HepG2 (cell line): ENCODE data around the gene SLC18A2. TPM values are rescaled to one million over a fixed set of nuclear protein-coding genes. Genes with fewer than 3 reads are reported as not detected.

Source experiments
- ARHGAP35 ChIP-seq: sonication (generic); formaldehyde crosslinking; IDR thresholded peaks from 2 replicates; pipeline ENCODE4 v1.9.0; 2022; ENCODE audit warnings: mild to moderate bottlenecking, inconsistent platforms, moderate library complexity, missing genetic modification reagents, borderline replicate concordance
- ATRX ChIP-seq: sonication (generic); formaldehyde crosslinking; IDR thresholded peaks from 2 replicates; pipeline ENCODE4 v1.4.0; 2020; ENCODE audit warnings: missing genetic modification reagents, borderline replicate concordance
- CEBPZ ChIP-seq: IDR thresholded peaks from 2 replicates; pipeline ENCODE4 v1.6.1; 2012; ENCODE audit warnings: low read length, improper control_type of control experiment
- DDIT3 ChIP-seq: sonication (generic); formaldehyde crosslinking; IDR thresholded peaks from 2 replicates; pipeline ENCODE4 v1.4.0; 2020; ENCODE audit warnings: mild to moderate bottlenecking, missing genetic modification reagents
- GABPB1 ChIP-seq: IDR thresholded peaks from 2 replicates; pipeline ENCODE4 v1.6.1; 2016; ENCODE audit warnings: mild to moderate bottlenecking, missing genetic modification reagents, moderate library complexity, missing compliant biosample characterization
- JUN ChIP-seq: sonication (generic); formaldehyde crosslinking; IDR thresholded peaks from 2 replicates; pipeline ENCODE4 v1.4.0; 2020; ENCODE audit warnings: mild to moderate bottlenecking, missing genetic modification reagents
- PBX3 ChIP-seq: sonication (generic); formaldehyde crosslinking; IDR thresholded peaks from 2 replicates; pipeline ENCODE4 v1.8.1; 2023; ENCODE audit warnings: missing genetic modification reagents, inconsistent platforms, borderline replicate concordance
- SRSF1 ChIP-seq: fragments of 200-400 bp; formaldehyde crosslinking; optimal IDR thresholded peaks from 2 replicates; pipeline ENCODE3; 2017; ENCODE audit warnings: mild to moderate bottlenecking, low read depth, low read length, moderate library complexity
- ZBTB14 ChIP-seq: sonication (generic); formaldehyde crosslinking; IDR thresholded peaks from 2 replicates; pipeline ENCODE4 v1.4.0; 2020; ENCODE audit warnings: missing genetic modification reagents
- ZBTB33 ChIP-seq: sonication (generic); formaldehyde crosslinking; IDR thresholded peaks from 2 replicates; pipeline ENCODE4 v1.4.0; 2020; ENCODE audit warnings: missing genetic modification reagents
- ZEB1 ChIP-seq: IDR thresholded peaks from 2 replicates; pipeline ENCODE4 v1.6.1; 2012; ENCODE audit warnings: mild to moderate bottlenecking, low read depth, inconsistent platforms; ENCODE audit not compliant: insufficient replicate concordance
- ZNF460 ChIP-seq: sonication (generic); formaldehyde crosslinking; IDR thresholded peaks from 2 replicates; pipeline ENCODE4 v1.5.1; 2020; ENCODE audit warnings: missing genetic modification reagents, mild to moderate bottlenecking, borderline replicate concordance
- ZNF605 ChIP-seq: sonication (generic); formaldehyde crosslinking; IDR thresholded peaks from 2 replicates; pipeline ENCODE4 v1.8.0; 2022; ENCODE audit warnings: mild to moderate bottlenecking, missing genetic modification reagents
- ZNF670 ChIP-seq: sonication (generic); formaldehyde crosslinking; IDR thresholded peaks from 2 replicates; pipeline ENCODE4 v1.8.0; 2022; ENCODE audit warnings: mild to moderate bottlenecking, missing genetic modification reagents, borderline replicate concordance
- ZNF691 ChIP-seq: sonication (generic); formaldehyde crosslinking; IDR thresholded peaks from 2 replicates; pipeline ENCODE4 v1.4.0; 2020; ENCODE audit warnings: missing genetic modification reagents, low read depth, mild to moderate bottlenecking, borderline replicate concordance
- ZNF761 ChIP-seq: sonication (generic); formaldehyde crosslinking; conservative IDR thresholded peaks from 2 replicates; pipeline ENCODE4 v1.4.0; 2020; ENCODE audit warnings: mild to moderate bottlenecking, missing genetic modification reagents
- ZNF766 ChIP-seq: sonication (generic); formaldehyde crosslinking; IDR thresholded peaks from 2 replicates; pipeline ENCODE4 v1.5.0; 2020; ENCODE audit warnings: missing genetic modification reagents, borderline replicate concordance
- ZNF768 ChIP-seq: sonication (generic); formaldehyde crosslinking; IDR thresholded peaks from 2 replicates; pipeline ENCODE4 v1.4.0; 2020; ENCODE audit warnings: missing genetic modification reagents
- ZNF790 ChIP-seq: sonication (generic); formaldehyde crosslinking; IDR thresholded peaks from 2 replicates; pipeline ENCODE4 v1.8.0; 2022; ENCODE audit warnings: missing genetic modification reagents, mild to moderate bottlenecking, borderline replicate concordance
- ZSCAN9 ChIP-seq: IDR thresholded peaks from 2 replicates; pipeline ENCODE4 v1.6.1; 2016; ENCODE audit warnings: borderline replicate concordance
- polyA plus RNA-seq, 8 experiments: library from polyadenylated mRNA; depleted of rRNA in 3 of 8; stranded (reverse) in 7 of 8; unstranded in 1 of 8; fragments of >200 nt; fragmentation: Illumina TruSeq in 4 of 8; extraction: Trizol in 4 of 8; gene quantifications; 2 replicates each; pipeline versions ENCODE4 v1.2.1 to v1.2.3, GENCODE V29; 2011 to 2016; ENCODE audit warnings: low read depth in 4 of 8, missing spikeins in 1 of 8, mixed read lengths in 1 of 8; ENCODE audit not compliant: insufficient read depth in 1 of 8
- total RNA-seq, 5 experiments: library from RNA; depleted of rRNA; stranded (reverse); fragments of >200 nt; fragmentation: Illumina TruSeq; extraction: Trizol; gene quantifications; 2 replicates each; pipeline ENCODE4 v1.2.3, GENCODE V29; 2016; ENCODE audit warnings: low read depth in 1 of 5

SLC18A2 gene
- total and polyA plus RNA-seq, 2 of the 13 experiments (the other 11 are each of a cell fraction or from before 2014, with no cell fraction given), result not detected

GRCh38 chr10:117216611-117217195 is 24.2 kb upstream of the SLC18A2 start (continued):
- TF ChIP-seq ZNF460 (CRISPR knock-in tag), result no peak
- TF ChIP-seq ZNF768 (CRISPR knock-in tag), result peak; percentile 67; the same call in 1 of the 2 replicates
- TF ChIP-seq ATRX (CRISPR knock-in tag), result no peak
- TF ChIP-seq DDIT3 (CRISPR knock-in tag), result no peak
- peak; percentile 70; the same call in 1 of the 2 replicates for TF ChIP-seq ZSCAN9
- peak; percentile 51; the same call in 1 of the 2 replicates for TF ChIP-seq ZNF790 (CRISPR knock-in tag)
- peak; percentile 32; the same call in 1 of the 2 replicates for TF ChIP-seq JUN
- TF ChIP-seq ZNF766 (CRISPR knock-in tag), result peak; percentile 73; the same call in 1 of the 2 replicates
- no peak for TF ChIP-seq ZEB1
- no peak for TF ChIP-seq ZBTB14
- TF ChIP-seq ZNF761 (CRISPR knock-in tag), result 0 out of 2 replicates have a peak, but pooled peaks have one; percentile 58
- TF ChIP-seq ARHGAP35, result no peak
- TF ChIP-seq PBX3 (CRISPR knock-in tag), result no peak
- peak; percentile 62; the same call in 1 of the 2 replicates for TF ChIP-seq ZNF605 (CRISPR knock-in tag)
- TF ChIP-seq ZNF691 (CRISPR knock-in tag), result peak; percentile 63; the same call in 1 of the 2 replicates
- peak; percentile 83 for TF ChIP-seq SRSF1
- TF ChIP-seq ZNF670, result peak; percentile 75; the same call in 1 of the 2 replicates
- peak; percentile 66 for TF ChIP-seq ZBTB33 (CRISPR knock-in tag)
- TF ChIP-seq GABPB1, result peak; percentile 78
- TF ChIP-seq CEBPZ, result no peak
